ENCODE data around the gene PRKAG2. TPM values are rescaled to one million over a fixed set of nuclear protein-coding genes. Genes with fewer than 3 reads are reported as not detected.

PRKAG2 gene
- total RNA-seq, 2 experiments from 2014 or later: 39.3 to 42.3 TPM

DNA sequence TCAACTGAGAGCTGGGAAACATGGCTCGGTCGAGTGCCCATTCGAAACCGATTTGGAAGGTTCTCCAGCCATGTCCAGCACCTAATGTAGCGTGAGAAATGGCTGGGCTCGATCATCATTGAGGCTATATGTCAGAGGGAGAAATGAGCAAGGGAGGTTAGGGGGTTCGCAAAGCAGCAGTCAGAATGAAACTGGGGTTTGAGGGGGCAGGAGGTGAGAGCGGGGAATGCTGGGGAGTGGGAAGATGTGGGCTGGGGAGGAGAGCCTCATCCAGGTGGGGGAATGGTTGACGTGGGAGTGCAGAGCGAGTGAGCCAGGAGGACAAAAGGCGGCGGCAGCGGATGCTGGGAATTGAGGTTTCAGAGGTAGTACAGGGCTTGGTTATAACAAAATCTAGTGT is 44.5 kb upstream of the PRKAG2 start:
- CTCF ChIA-PET: no interaction called here
- DNase-seq (no peak), ATAC-seq (ENCODE audit: poor library complexity) (no peak)
- Mint-ChIP-seq H3K4me3 (no peak overlapping the region), H3K36me3 (ENCODE audit: low read depth) (no peaks in the 10 kb centered on the region), H3K27me3 (peaks cover 17% of the 10 kb centered on the region), H3K4me1 (ENCODE audit: low read depth) (no peaks in the 10 kb centered on the region), H3K9me3 (no peaks in the 10 kb centered on the region), H3K27ac (no peak overlapping the region)
- intact Hi-C loops (cut with DNase I, micrococcal nuclease): no loop called here
- Histone ChIP-seq H3K27ac (ENCODE audit: low read depth in 1 of 2, low read length in 2 of 2) (no peak overlapping the region), H3K4me3 (ENCODE audit: low read length) (no peak overlapping the region), H3K36me3 (ENCODE audit: insufficient read depth, low read length) (no peaks in the 10 kb centered on the region), H3K27me3 (ENCODE audit: control insufficient read depth in 1 of 2, insufficient read depth in 2 of 2, low read length in 2 of 2) (peaks cover 0 to 6% of the 10 kb centered on the region in 2 experiments), H3K4me1 (ENCODE audit: insufficient read depth, low read length) (no peaks in the 10 kb centered on the region), H3K9me3 (ENCODE audit: control insufficient read depth in 1 of 2, insufficient read depth in 1 of 2, low read length in 2 of 2) (no peaks in the 10 kb centered on the region)
- POLR2A ChIA-PET: no interaction called here
- TF ChIP-seq, protein P1, sequence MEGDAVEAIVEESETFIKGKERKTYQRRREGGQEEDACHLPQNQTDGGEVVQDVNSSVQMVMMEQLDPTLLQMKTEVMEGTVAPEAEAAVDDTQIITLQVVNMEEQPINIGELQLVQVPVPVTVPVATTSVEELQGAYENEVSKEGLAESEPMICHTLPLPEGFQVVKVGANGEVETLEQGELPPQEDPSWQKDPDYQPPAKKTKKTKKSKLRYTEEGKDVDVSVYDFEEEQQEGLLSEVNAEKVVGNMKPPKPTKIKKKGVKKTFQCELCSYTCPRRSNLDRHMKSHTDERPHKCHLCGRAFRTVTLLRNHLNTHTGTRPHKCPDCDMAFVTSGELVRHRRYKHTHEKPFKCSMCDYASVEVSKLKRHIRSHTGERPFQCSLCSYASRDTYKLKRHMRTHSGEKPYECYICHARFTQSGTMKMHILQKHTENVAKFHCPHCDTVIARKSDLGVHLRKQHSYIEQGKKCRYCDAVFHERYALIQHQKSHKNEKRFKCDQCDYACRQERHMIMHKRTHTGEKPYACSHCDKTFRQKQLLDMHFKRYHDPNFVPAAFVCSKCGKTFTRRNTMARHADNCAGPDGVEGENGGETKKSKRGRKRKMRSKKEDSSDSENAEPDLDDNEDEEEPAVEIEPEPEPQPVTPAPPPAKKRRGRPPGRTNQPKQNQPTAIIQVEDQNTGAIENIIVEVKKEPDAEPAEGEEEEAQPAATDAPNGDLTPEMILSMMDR (IDR thresholded peaks at IDR 0.05): no peak

GRCh38 chr7:151920488-151920887 is 43.6 kb upstream of the PRKAG2 start:
- Histone ChIP-seq H3K36me3 (ENCODE audit: insufficient read depth, low read length) (no peaks in the 10 kb centered on the region), H3K4me3 (ENCODE audit: low read length) (no peak overlapping the region), H3K27me3 (ENCODE audit: control insufficient read depth in 1 of 2, insufficient read depth in 2 of 2, low read length in 2 of 2) (peaks cover 0 to 6% of the 10 kb centered on the region in 2 experiments), H3K4me1 (ENCODE audit: insufficient read depth, low read length) (no peaks in the 10 kb centered on the region), H3K9me3 (ENCODE audit: control insufficient read depth in 1 of 2, insufficient read depth in 1 of 2, low read length in 2 of 2) (no peaks in the 10 kb centered on the region), H3K27ac (ENCODE audit: low read depth in 1 of 2, low read length in 2 of 2) (no peak overlapping the region)
- Mint-ChIP-seq H3K4me1 (ENCODE audit: low read depth) (no peaks in the 10 kb centered on the region), H3K9me3 (no peaks in the 10 kb centered on the region), H3K27ac (no peak overlapping the region), H3K36me3 (ENCODE audit: low read depth) (no peaks in the 10 kb centered on the region), H3K27me3 (peaks cover 17% of the 10 kb centered on the region), H3K4me3 (no peak overlapping the region)
- no peak for ATAC-seq (ENCODE audit: poor library complexity)
- ChIA-PET POLR2A (no interaction called here), CTCF (no interaction called here)
- intact Hi-C loops (cut with DNase I, micrococcal nuclease): no loop called here
- TF ChIP-seq, protein P1 (IDR thresholded peaks at IDR 0.05): no peak
- DNase-seq: peak in 2 of 14 experiments; percentile 37 to 44

DNA sequence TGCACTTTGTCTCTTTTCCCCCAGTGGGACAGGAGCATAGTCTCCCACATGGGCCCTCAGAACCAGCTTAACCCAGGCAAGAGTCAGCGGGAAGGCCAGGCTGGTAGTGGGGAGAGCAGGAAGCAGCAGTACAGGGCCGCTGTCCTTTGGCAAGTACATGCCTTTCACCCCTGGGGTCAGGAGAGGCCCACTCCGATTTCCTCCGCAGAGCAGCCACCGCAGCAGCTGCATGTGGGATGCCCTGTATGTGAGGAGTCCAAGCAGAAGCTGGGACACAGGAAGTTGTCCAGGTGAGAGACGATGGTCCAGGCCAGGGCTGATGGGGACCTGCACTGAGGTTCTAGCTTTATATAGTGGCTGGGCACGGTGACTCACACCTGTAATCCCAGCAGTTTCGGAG is 42.7 kb upstream of the PRKAG2 start:
- H3K27ac Mint-ChIP-seq: no peak overlapping the region
- TF ChIP-seq, protein P1 (IDR thresholded peaks at IDR 0.05): no peak
- H3K4me1 Mint-ChIP-seq (ENCODE audit: low read depth): no peaks in the 10 kb centered on the region
- H3K4me3 ChIP-seq (ENCODE audit: low read length): no peak overlapping the region
- POLR2A ChIA-PET: no interaction called here
- ATAC-seq (ENCODE audit: poor library complexity) (no peak), DNase-seq (no peak)
- H3K27ac ChIP-seq (ENCODE audit: low read depth in 1 of 2, low read length in 2 of 2): no peak overlapping the region
- H3K36me3 Mint-ChIP-seq (ENCODE audit: low read depth): no peaks in the 10 kb centered on the region
- peaks cover 0 to 6% of the 10 kb centered on the region in 2 experiments for H3K27me3 ChIP-seq (ENCODE audit: control insufficient read depth in 1 of 2, insufficient read depth in 2 of 2, low read length in 2 of 2)
- H3K9me3 ChIP-seq (ENCODE audit: control insufficient read depth in 1 of 2, insufficient read depth in 1 of 2, low read length in 2 of 2): peaks cover 0 to under 1% of the 10 kb centered on the region in 2 experiments
- CTCF ChIA-PET: no interaction called here
- intact Hi-C loops (cut with DNase I, micrococcal nuclease): no loop called here
- no peak overlapping the region for H3K4me3 Mint-ChIP-seq
- H3K36me3 ChIP-seq (ENCODE audit: insufficient read depth, low read length): no peaks in the 10 kb centered on the region
- no peaks in the 10 kb centered on the region for H3K9me3 Mint-ChIP-seq
- H3K4me1 ChIP-seq (ENCODE audit: insufficient read depth, low read length): no peaks in the 10 kb centered on the region
- peaks cover 17% of the 10 kb centered on the region for H3K27me3 Mint-ChIP-seq
